ENCODE results near the gene NPHP4.

Gene NPHP4

DNA sequence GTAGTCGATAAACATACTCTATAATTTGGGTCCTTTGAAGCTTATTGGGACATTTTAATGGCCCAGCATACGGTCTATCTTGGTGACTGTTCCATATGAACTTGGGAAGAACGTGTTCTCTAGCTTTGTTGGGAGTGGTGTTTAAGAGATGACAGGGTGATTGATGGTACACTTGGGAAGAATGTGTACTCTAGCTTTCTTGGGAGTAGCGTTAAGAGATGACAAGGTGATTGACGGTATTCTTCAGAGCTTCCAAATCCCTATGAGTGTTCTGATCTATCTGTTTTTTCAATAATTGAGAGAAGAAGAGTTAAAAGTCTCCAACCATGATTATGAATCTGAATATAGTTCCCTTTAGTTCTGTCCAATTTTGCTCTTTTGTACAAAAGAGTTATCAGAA is 9.4 kb downstream of the NPHP4 start (continued):
- TF ChIP-seq PATZ1 (CRISPR knock-in tag; IDR thresholded peaks at IDR 0.05; ENCODE audit: borderline replicate concordance) (no peak), PPARA (CRISPR knock-in tag; IDR thresholded peaks at IDR 0.05; ENCODE audit: borderline replicate concordance) (no peak), CSDC2 (CRISPR knock-in tag; IDR thresholded peaks at IDR 0.05) (no peak), TOX (CRISPR knock-in tag; IDR thresholded peaks at IDR 0.05; ENCODE audit: borderline replicate concordance) (no peak), ZC3H10 (CRISPR knock-in tag; IDR thresholded peaks at IDR 0.05) (no peak), RARB (CRISPR knock-in tag; IDR thresholded peaks at IDR 0.05) (no peak)
- TF ChIP-seq, protein P1, sequence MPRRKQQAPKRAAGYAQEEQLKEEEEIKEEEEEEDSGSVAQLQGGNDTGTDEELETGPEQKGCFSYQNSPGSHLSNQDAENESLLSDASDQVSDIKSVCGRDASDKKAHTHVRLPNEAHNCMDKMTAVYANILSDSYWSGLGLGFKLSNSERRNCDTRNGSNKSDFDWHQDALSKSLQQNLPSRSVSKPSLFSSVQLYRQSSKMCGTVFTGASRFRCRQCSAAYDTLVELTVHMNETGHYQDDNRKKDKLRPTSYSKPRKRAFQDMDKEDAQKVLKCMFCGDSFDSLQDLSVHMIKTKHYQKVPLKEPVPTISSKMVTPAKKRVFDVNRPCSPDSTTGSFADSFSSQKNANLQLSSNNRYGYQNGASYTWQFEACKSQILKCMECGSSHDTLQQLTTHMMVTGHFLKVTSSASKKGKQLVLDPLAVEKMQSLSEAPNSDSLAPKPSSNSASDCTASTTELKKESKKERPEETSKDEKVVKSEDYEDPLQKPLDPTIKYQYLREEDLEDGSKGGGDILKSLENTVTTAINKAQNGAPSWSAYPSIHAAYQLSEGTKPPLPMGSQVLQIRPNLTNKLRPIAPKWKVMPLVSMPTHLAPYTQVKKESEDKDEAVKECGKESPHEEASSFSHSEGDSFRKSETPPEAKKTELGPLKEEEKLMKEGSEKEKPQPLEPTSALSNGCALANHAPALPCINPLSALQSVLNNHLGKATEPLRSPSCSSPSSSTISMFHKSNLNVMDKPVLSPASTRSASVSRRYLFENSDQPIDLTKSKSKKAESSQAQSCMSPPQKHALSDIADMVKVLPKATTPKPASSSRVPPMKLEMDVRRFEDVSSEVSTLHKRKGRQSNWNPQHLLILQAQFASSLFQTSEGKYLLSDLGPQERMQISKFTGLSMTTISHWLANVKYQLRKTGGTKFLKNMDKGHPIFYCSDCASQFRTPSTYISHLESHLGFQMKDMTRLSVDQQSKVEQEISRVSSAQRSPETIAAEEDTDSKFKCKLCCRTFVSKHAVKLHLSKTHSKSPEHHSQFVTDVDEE (CRISPR knock-in tag; IDR thresholded peaks at IDR 0.05): no peak

DNA sequence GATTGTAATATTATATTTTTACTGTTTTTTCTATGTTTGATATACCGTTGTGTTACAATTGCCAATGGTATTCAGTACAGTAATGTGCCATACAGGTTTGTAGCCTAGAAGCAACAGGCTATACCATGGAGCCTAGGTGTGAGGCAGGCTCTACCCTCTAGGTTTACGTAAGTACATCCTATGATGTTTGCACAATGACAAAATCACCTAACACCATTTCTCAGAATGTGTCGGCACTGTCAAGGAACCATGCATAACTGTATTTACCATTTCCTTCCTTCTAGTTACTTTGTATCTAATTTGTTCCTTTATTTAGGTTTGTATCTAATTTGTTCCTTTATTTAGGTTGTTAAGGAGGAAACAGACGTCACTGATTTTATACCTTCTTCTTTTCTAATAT is 9.9 kb downstream of the NPHP4 start:
- TF ChIP-seq ZC3H10 (CRISPR knock-in tag; IDR thresholded peaks at IDR 0.05): no peak
- TF ChIP-seq ZNF8 (CRISPR knock-in tag; IDR thresholded peaks at IDR 0.05): no peak
- no peak for TF ChIP-seq PPARA (CRISPR knock-in tag; IDR thresholded peaks at IDR 0.05; ENCODE audit: borderline replicate concordance)
- TF ChIP-seq ARNTL (CRISPR knock-in tag; IDR thresholded peaks at IDR 0.05; ENCODE audit: borderline replicate concordance, low read depth): no peak
- no peak for TF ChIP-seq ZFP3 (CRISPR knock-in tag; IDR thresholded peaks at IDR 0.05)
- TF ChIP-seq CSRNP3 (CRISPR knock-in tag; IDR thresholded peaks at IDR 0.05): no peak
- TF ChIP-seq ISL1 (CRISPR knock-in tag; IDR thresholded peaks at IDR 0.05): no peak
- TF ChIP-seq ZFP30 (CRISPR knock-in tag; IDR thresholded peaks at IDR 0.05): no peak
- TF ChIP-seq PATZ1 (CRISPR knock-in tag; IDR thresholded peaks at IDR 0.05; ENCODE audit: borderline replicate concordance): no peak
- TF ChIP-seq TOX (CRISPR knock-in tag; IDR thresholded peaks at IDR 0.05; ENCODE audit: borderline replicate concordance): no peak
- ATAC-seq: no peak

DNA sequence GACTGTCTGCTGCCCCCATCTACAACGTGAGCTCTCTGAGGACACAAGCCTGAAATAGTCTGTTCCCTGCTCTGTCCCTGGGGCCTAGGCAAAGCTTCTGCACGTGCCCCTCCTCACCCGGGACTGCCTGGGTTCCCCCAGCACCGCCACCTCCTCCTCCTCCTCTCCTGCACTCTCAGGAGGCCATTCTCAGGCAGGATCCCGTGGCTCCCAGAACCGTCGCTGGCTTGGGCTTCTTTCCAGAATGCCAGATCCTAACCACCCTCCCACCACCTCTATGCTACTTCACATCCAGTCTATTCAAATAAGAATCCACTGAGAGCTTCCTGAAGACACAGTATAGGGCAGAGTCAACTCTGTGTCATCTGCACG is 11.2 kb downstream of the NPHP4 start:
- TF ChIP-seq PPARA (CRISPR knock-in tag; IDR thresholded peaks at IDR 0.05; ENCODE audit: borderline replicate concordance): no peak
- no peak for TF ChIP-seq CSDC2 (CRISPR knock-in tag; IDR thresholded peaks at IDR 0.05)
- TF ChIP-seq ZNF8 (CRISPR knock-in tag; IDR thresholded peaks at IDR 0.05): no peak

DNA sequence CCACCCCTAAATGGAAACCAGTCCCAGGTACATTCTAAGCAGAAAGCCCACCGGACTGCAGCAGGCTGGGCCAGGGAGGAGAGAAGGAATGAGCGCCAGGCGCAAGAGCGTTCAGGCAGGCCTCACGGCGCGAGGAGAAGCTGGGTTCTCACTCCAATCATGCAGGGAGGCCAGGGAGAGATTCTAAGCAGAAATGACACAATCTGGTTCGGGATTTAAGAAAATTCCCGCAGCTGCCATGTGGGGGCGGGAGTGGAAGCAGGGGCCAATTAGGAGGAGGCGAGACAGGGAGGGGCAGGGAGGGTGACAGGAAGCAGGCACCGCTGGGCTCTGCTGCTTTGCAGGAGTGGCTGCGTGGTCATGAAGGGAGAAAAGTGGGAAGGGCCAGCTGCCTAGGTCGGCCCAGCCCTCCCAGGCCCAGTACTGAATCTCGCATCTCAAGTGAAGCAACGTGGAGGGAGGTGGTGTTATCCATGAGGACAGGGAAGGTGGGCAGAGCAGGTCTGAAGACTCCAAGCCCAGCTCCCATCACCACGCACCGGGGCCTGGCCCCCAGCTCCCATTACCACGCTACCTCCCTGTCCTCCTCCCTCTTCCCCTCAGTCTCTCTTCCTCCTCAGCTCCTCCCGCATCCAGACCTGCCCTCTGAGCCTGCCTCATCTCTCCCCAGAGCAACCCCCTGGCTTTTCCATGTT is 11.8 kb downstream of the NPHP4 start:
- TF ChIP-seq CREB5 (CRISPR knock-in tag; IDR thresholded peaks at IDR 0.05; ENCODE audit: low read depth) (no peak), ZNF8 (CRISPR knock-in tag; IDR thresholded peaks at IDR 0.05) (no peak), CSDC2 (CRISPR knock-in tag; IDR thresholded peaks at IDR 0.05) (no peak), ESRRG (CRISPR knock-in tag; IDR thresholded peaks at IDR 0.05) (no peak), PATZ1 (CRISPR knock-in tag; IDR thresholded peaks at IDR 0.05; ENCODE audit: borderline replicate concordance) (no peak)

More for the DNA sequence above, 11.2 kb downstream of the NPHP4 start:
- no peak for ATAC-seq

More for the DNA sequence above, 11.8 kb downstream of the NPHP4 start:
- ATAC-seq: peak; percentile 42
